Astrocyte of the cerebellum (primary cell): ENCODE results near the gene KIF12.

Source experiments
- DNase-seq: peaks from one replicate; pipeline ENCODE4 v3.0.0-alpha.2; 2011; ENCODE audit warnings: low read depth
- H3K4me3 ChIP-seq: 2 replicates; pipeline ENCODE4 v1.5.1; 2011; ENCODE audit warnings: mild to moderate bottlenecking, low read depth, low read length, moderate library complexity
- in situ Hi-C: cut with HindIII; loops from 2 replicates; pipeline ENCODE4 v1.10.0; 2017; ENCODE audit warnings: low sequenced_read_pairs
- TF ChIP-seq, protein P1 (sequence below): IDR thresholded peaks from 2 replicates; pipeline ENCODE4 v1.5.1; 2012; ENCODE audit warnings: low read length, low read depth, moderate library complexity, mild to moderate bottlenecking; ENCODE audit errors: missing control alignments

Gene KIF12

DNA sequence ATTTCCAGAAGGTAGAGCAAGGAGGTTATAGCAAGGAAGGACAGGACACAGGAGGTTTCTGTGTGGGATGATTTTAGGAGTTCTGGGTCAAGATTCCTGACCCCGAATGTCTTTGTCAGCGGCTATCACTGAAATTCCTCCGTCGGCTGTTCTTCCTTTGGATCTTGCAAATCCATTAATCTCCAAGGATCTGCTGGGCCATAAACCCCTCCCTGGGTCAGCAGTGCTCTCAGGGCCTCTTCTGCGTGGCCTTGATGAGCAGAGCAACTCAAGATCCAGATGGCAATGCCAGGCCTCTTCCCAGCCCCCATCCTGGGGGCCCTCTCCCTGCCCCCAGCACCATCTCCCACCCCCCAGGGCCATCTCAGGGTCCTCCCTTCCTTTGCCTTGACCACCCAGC is 40.0 kb upstream of the KIF12 start:
- TF ChIP-seq, protein P1, sequence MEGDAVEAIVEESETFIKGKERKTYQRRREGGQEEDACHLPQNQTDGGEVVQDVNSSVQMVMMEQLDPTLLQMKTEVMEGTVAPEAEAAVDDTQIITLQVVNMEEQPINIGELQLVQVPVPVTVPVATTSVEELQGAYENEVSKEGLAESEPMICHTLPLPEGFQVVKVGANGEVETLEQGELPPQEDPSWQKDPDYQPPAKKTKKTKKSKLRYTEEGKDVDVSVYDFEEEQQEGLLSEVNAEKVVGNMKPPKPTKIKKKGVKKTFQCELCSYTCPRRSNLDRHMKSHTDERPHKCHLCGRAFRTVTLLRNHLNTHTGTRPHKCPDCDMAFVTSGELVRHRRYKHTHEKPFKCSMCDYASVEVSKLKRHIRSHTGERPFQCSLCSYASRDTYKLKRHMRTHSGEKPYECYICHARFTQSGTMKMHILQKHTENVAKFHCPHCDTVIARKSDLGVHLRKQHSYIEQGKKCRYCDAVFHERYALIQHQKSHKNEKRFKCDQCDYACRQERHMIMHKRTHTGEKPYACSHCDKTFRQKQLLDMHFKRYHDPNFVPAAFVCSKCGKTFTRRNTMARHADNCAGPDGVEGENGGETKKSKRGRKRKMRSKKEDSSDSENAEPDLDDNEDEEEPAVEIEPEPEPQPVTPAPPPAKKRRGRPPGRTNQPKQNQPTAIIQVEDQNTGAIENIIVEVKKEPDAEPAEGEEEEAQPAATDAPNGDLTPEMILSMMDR, result no peak
- in situ Hi-C loops, result no loop called here
- no peak for DNase-seq
- no peak overlapping the region for H3K4me3 ChIP-seq

DNA sequence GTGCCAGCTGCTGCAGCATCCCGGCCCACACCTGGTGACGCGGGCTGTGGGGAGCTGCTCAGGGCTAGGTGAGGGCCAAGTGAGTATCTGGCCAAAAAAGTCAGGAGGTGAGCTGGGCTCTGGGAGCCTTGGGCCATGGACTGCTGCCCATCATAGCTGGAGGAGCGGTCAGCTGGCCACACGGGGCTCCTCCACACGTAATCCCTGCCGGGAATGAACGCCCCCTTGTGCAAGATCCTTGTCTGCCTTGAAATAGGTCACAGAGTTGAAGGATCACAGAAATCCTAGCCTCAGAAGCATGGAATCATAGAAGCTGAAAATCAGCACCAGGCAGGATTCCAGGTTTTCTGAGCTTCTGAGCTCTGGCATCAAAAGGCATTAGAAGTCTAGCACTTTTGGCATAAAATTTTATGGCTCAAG is 39.5 kb upstream of the KIF12 start:
- no peak overlapping the region for H3K4me3 ChIP-seq
- DNase-seq, result no peak
- TF ChIP-seq, protein P1, result no peak
- in situ Hi-C loops, result no loop called here

DNA sequence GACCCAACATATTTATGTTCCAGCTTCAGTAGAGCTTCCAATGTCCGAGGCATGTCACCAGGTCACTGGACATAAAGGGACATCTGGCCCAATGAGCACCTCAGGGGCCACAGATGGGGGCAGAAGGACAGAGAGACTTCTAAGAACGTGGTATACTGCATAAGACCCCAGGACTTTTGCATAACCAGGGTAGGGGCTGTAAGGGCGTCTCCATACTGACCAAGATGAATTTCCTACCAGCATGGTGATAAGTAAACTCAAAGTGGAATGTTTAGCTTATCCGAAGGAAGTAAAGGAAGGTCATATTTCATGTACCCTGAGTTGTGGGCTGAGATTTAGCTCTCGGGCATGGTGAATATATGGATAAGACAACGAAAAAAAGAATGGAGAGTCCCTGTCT is 38.7 kb upstream of the KIF12 start:
- no peak for DNase-seq
- in situ Hi-C loops, result no loop called here
- TF ChIP-seq, protein P1, result no peak
- no peak overlapping the region for H3K4me3 ChIP-seq

DNA sequence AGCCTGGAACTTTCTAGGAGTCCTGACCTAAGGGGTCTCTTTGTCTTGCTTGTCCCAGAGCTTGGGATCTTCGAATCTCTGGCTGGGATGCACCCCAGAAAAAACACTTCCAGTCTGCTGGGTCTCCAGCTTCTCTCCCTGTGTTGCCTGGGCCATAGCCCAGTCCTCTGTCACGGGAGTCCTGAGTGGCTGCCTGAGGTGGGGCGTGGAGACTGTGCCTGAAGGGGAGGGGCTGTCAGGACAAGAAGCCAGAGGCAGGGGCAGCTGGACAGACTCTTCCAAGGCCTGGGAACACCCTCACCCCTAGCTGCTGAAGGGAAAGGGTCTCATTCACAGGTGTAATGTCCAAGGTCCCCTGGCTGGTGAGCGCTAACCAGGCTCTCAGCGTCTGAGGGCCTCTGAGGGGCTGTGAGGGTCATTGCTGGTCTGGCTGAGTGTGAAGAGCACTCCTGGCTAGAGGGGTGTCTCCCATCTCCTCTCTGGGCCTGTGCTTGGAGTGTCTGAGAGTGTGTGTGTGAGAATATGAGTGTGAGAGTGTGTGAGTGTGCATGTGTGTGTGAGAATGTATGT is 35.8 kb upstream of the KIF12 start:
- in situ Hi-C loops, result no loop called here
- H3K4me3 ChIP-seq, result no peak overlapping the region
- TF ChIP-seq, protein P1, result no peak
- no peak for DNase-seq

DNA sequence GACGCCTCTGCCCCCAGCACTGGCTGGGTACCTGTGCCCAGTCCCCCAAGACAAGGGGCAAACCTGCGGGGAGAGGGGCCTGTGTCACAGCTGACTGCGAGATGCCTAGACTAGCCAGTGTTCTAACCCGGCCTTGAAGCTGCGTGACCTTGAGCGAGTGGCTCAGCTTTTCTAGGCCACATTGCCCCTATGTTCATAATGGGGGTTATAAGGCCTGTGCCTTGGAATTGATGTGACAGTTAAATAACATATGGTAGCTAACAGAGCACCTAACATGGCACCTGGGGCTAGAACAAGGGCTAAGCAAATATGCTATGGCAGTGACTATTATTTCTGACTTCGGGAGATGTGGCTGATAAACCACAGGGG is 33.4 kb upstream of the KIF12 start:
- H3K4me3 ChIP-seq, result no peak overlapping the region
- DNase-seq, result no peak
- TF ChIP-seq, protein P1, result no peak
- in situ Hi-C loops, result no loop called here

DNA sequence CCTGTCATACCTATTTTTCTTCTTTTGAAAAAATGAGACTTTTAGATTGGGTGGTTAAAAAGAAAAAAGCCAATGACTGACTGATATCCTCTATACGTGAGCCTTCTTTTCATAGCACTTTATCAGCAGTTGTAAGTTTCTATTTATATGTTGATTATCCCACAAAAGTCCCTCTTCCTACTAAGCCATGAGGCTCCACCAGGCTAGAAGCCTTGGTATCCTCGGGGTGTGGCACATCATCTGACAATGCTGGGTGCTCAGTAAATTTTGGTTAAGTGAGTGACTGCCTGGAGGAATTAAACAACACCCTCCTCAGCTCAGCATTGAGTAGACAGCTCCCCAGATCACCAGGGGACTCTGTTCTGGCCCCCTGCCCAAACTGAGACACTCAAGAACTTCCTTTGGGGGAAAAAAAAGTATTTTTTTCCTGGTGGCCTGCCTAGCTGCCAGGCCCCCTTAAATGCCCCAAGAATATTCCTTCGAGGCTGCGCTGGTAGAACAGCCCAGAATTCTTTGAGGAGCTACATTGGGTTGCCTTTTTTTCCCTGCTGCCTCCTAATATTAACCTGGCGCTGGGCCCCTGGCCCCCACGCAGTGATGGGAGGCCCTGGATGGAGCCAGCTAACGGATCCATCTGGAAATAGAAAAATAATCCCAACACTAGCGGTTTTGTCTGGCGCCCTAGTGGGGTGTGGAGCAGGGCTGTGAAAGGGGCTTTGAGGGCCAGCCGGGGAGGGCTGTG is 32.9 kb upstream of the KIF12 start:
- H3K4me3 ChIP-seq, result no peak overlapping the region
- no peak for DNase-seq
- TF ChIP-seq, protein P1, result no peak
- in situ Hi-C loops, result no loop called here
